HG03045 (cell line): Measurements from ENCODE around the gene TTC21B.
A peak's percentile ranks its signal among the peaks of the same experiment; 100 is the strongest.
"Not testable (repeated sequence)": the region's sequence is repeated elsewhere in the genome, so short reads cannot be mapped to it uniquely, and the experiment has no call there.

ENCODE experiments used
- ATAC-seq: cut with Tn5 transposase; IDR thresholded peaks from one replicate; pipeline ENCODE4 v1.9.1; 2021; ENCODE audit warnings: mild to moderate bottlenecking, moderate library complexity; ENCODE audit not compliant: unreplicated experiment

The TTC21B gene

DNA sequence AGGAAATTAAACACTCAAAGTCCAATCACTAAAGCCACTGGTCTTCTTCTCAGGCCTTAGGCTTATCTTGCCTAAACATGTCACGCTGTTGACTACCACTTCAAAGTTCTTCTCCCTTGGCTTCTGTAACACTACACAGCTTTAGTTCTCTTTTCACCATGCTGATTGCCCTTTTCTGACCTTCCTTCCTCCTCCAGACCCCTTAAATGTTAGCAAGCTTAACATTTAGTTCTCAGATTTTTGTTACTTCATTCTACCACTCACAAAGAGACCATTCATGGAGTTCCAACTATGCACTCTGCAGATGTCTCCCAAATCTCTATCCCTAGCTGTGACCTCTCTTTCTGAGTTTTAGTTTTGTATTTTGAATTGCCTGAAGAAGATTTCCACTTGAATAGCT is 64.4 kb downstream of the TTC21B start:
- no peak for ATAC-seq

DNA sequence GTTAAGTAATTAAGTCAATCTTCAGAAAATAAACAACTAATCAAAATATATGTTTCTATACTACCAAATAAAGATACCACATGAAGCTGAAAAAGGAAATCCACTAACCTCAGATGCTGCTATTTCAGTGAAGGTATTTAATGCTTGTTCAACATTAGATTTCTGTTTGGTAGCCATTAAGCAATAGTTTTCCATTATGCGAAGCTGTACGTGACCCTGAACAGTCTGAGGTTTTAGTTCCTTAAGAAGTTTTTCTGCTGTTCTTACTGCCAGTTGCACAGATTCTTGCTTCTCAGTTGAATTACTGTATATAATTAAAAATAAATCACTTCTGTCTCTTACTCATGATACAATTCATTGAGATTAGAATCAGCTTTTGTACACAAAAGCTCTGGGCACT is 65.4 kb downstream of the TTC21B start:
- no peak for ATAC-seq

DNA sequence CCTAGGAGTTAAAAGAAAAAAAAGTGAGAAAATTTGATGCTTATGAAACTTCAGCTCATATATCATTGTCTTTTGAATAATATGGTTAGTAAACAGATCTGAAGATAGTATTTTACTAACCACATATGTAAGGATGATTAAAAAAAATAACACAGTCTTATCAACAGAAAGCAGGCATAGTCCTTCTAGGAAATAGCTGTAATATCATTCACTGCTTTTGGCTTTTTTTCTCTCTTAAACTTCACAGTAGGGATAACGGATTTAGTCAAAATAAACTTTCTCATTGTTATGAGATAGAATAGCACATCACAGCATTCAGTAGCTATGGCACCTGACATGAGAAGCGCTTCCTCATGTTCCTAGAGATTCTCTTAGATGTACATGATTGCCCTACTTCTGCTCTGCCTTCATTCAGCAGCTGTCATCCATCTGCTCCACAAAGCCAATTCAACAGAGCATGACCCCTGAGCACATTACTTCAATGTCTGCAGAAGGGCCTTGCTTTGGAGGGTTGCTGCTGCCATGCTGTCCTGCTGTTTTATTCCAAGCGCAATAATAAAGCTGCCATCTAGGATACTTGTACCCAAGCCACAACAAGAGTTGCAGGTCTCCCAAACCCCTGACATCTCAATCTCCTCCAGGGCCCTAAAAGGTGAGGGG is 67.0 kb downstream of the TTC21B start:
- no peak for ATAC-seq

DNA sequence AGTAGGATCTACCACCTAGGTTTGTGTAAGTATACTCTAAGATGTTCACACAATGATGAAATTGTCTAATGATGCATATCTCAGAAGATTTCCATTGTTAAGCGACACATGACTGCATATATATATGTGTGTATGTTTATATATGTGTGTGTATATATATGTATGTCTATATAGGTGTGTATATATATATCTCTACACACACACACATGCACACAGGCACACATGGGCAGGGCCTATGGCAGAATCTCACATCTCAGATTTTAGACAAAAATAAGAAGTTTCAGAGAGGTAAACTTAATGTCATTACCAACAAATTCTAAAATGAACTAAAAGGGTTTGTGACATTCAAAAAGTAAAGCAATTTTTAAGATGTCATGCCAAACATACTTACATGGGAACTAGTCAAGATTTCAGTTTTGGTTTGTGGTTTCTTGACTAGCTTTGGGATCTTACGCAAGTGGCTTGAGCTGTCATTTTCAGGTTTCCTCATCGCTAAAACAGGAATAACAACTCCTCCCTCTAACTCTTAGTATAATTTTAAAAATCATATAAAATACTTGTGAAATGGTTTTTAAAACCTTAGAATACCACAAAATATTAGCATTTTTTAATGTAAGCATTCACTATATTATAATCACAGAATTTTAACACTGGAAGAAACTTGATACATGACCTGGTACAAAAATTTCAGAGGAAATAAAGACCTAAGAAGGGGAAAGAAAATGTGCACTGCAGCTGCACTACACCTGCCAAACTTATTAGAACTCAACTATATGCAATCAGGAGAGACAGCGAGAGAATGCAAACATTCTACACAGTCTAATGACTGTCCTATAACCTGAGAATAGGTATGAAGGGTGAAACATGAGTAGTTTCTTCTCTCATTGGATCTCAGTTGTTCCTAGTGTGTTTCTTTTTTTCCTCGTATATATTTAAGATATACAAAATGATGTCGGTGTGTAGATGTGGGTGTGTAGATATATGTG is 75.7 kb downstream of the TTC21B start:
- peak; percentile 71 for ATAC-seq

DNA sequence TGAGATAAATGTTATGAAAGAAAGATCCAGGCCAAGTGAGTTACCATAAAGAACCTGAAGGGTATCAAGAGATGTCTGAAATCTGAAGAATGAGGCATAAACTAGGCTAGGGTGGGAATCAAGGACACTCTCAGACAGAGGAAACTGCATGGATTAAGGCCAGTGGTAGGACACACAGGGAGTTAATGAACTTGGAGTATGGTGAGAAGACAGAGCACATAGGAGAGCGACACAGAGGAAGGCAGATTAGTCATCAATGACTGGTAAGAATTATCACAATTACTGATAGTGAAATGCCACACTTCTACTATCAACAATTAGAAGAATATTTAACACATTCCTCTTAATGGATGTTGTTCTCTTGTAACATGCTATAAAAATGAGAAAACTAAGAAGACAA is 76.9 kb downstream of the TTC21B start:
- no peak for ATAC-seq

DNA sequence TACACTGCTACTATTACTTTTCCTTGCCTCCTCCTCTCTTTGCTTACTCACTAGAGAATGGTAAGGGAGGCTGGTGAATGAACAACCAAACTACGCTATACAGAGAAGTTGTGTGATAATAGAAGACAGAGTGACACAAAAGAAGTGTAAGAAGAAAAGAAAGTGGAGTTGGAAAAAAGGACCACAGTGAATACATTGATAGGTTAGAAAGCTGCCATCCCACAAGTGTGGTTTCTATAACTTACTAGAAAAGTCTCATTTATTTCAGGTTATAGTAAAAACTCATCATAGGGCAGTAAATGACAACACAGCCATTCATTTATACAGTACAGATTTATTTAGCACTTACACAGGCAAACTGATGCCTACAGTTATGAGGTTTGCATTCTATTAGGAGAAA is 77.3 kb downstream of the TTC21B start:
- no peak for ATAC-seq

DNA sequence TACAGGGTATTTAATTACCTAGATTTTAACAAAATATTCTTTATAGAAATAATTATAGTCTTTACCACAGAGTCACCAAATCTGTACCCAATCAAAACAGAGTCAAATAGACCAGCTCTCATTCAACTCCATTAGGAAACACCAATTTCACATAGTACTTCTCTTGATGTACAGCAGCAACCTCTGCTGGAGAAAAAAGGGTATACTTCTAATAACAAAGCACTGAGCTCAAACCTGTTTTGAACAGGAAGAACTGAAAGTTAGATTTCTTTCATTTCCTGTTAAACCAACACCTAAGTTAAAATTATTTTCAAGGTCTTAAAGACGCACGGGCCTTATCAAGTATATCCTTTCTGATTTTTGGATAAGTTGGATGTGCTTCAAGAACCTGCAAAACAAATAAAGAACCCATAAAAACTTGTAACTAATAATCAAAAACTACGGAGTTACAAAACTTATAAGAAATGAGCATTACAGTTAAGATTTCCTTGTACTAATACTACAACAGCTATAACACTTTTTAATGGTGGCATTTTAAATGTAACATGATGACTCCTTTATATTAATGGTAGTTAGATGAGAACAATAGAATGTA is 79.0 kb downstream of the TTC21B start:
- peak; percentile 87 for ATAC-seq

DNA sequence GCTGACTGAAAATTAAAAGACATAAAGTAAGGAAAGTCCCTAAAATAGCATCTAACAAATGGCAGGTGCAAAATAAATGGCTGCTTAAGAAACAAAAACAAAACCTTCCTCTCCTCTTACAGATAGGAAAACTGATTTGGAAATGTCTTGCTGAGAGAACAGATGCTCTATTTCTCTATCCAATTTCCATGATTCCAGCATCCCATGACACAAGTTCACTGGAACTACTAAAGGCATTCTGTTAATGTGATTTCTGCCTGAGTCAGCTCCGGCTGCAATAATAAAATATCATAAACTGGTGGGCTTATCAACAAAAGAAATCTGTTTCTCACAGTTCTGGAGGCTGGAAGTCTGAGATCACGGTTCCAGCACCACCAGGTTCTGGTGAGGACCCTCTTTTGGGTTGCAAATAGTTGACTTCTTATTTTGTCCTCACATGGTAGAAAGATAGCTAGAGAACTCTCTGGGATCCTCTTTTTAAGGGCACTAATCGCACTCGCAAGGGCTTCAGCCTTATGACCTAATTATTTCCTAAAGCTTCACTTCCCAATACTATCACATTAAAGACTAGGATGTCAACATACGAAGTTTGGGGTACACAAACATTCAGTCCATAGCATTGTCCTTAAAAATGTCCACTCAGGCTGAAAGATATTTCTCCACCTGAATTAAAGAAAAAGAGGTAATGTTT is 81.3 kb downstream of the TTC21B start:
- no peak for ATAC-seq

DNA sequence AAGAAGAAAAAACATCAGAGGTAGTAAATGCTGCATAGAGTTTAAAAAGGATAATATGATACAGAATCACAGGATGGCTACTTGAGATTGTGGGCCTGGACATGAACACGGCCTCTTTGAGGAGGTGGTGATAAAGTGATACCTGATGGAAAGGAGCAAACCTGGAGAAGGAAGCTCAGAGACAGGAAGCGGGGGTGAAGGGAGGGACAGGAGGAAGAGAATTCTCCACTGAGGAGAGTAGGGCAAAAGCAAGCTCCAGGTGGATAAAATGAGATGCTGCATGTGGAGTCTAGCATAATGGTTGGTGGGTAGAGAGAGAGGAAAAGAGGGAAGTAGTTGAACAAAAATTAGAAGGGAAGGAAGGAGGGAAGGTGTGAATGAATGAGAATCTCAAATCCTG is 82.6 kb downstream of the TTC21B start:
- no peak for ATAC-seq

DNA sequence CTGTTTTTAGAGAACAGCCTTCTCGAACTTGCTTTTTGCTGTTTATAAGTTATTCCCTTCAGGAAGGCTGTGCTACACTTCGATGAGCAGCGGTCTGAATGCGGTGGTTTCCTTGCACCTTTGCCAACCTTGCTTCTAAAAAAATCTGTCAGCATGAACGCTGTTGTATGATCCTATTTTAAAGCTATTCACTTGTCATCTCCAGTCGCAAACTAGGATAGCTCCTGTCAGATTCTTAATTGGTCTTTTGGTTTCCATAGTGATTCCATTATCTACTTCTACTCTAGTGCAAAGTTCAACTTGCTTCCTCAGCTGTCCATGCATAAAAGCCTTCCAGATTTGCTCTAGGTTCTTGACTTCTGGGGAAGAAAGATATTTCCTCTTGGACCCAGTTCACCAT is 83.2 kb downstream of the TTC21B start:
- ATAC-seq: no peak

DNA sequence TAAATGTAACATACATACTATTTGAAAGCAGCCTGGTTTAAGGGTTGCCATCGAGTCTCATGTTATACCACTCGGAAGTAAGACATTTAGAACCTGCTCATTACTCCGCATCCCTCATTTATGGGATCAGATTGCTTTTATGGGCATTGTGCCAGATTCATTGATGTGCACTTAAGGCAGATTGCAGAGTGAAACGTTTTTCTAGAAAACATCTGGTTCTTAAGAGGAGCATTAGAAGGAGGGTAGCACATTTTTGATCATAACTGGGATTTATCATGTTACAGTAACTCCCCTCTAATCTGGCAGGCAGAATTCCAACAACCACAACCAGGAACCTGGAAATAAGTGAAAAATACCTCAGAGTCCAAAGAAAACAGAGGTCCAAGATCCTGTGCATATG is 85.4 kb downstream of the TTC21B start:
- no peak for ATAC-seq

DNA sequence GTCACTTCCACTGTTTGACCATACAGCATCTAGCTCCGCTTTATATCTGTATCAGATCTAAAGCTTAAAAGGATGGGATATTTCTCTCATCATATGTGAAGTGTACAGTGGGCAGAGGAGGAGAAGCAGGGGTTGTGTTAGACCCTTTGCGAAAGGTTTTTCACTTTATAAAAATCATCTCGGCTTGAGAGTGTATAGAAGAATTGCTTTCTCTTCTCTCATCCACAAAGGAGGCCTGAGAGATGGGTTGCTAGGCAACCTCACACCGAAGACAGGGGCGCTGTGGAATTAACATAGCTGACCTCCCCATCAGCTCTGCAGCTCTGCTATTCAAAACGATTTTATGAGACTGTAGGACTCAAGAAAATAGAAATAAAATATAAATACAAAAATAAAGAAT is 89.3 kb downstream of the TTC21B start:
- no peak for ATAC-seq

DNA sequence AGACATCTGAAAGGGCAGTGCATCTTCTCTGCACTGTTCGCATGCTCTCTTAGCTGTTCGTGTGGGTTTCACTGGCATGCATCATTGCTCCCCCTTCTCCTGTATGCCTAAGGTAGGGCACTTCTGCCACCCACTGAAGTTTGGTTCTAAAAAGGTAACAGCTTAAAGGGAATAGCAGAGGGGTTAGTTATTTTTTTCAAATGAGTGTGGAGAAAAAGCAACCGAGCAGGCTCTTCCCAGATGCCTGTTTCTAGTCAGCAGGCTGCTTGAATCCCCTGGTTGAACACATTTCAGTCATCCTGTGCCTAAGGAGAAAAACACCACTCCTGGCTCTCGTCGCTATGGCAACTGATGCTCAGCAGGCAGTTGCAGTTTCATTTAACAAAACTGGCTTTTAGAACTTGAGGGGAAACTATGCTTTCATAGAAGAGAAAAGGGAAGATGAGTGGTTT is 89.7 kb downstream of the TTC21B start:
- ATAC-seq: peak; percentile 57

DNA sequence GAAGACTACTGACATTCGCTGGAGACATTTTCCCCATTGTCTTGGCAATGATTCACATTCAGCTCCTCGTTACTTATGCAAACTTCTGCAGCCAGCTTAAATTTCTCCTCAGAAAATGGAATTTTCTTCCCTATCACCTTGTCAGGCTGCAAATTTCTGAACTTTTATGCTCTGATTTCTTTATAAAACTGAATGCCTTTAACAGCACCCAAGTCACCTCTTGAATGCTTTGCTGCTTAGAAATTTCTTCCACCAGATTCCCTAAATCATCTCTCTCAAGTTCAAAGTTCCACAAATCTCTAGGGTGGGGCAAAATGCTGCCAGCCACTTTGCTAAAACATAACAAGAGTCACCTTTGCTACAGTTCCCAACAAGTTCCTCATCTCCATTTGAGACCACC is 92.5 kb downstream of the TTC21B start:
- not testable (repeated sequence) for ATAC-seq

DNA sequence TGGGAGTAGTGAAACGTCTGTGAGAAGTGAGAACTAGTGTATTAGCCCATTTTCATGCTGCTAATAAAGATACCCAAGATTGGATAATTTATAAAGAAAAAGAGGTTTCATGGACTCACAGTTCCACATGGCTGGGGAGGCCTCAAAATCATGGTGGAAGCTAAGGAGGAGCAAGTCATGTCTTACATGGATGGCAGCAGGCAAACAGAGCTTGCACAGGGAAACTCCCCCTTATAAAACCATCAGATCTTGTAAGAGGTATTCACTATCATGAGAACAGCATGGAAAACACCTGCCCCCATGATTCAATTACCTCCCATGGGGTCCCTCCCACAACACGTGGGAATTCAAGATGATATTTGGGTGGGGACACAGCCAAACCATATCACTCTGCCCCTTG is 93.9 kb downstream of the TTC21B start:
- not testable (repeated sequence) for ATAC-seq

DNA sequence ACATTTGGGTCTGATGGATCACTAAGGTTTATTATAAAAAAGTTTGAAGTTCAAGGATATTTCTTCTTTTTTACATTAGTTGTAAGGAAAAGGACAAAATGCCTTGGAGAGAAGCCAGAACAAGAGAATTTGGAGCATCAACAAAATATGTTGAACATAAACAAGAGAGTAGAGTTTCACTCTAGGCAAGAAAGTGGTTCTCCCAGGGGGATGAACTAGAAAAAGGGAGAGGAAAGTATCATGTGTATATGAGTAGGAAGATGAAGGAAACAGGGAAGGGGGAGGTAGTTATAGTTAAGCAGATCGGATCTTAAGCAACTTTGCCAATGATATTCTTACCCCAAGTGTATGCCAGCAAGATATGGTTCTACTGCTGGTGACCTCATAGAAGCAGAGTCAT is 95.7 kb downstream of the TTC21B start:
- no peak for ATAC-seq

DNA sequence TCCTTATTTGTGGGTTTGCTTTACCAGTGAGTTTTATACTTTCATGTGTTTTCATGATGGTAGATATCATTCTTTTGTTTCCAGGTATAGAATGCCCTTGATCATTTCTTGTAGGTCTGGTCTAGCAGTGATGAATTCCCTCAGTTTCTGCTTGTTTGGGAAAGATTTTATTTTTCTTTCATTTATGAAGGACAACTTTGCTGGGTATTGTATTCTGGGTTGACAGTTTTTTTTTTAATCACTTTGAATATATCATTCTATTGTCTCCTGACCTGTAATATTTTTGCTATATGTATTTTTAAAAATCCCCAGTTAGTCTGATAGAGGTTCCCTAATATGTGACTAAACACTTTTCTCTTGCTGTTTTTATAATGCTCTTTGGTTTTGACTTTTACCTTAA is 101.2 kb downstream of the TTC21B start:
- ATAC-seq: no peak

DNA sequence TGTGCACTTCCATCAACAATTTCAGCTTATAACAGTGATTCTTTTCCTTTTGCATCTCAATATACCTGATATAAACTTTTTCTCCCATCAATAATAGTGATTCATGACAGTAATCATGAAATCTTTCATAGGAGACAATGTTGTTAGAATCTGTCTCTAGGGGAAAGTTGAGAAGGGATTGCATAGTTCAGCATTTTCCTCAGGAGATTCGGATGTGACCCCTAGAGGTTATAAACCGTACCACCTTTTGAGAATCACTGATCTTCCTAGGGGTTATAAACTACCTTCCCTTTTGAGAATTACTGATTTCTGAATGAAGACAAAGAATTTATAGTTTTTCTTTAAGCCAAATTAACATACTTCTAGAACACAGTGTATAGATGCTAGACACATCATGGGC is 106.6 kb downstream of the TTC21B start:
- no peak for ATAC-seq

DNA sequence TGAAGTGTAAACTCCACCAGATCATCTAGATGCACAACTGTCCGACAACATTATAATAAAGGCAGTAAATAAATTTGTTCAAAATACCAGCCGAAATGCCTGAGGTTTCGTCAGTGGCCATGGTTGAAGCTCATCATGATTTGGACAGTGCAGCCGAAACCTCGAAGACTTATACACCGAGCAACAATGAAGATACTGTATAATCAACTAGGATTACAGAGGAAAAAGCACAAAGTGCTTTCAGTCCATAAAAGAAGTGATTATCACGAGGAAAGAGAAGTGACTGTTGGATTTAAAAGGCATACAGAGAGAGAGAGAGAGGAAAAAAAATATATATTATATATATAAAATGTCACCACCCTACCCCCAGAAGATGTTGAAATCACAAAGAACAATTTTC is 107.5 kb downstream of the TTC21B start:
- ATAC-seq: no peak

DNA sequence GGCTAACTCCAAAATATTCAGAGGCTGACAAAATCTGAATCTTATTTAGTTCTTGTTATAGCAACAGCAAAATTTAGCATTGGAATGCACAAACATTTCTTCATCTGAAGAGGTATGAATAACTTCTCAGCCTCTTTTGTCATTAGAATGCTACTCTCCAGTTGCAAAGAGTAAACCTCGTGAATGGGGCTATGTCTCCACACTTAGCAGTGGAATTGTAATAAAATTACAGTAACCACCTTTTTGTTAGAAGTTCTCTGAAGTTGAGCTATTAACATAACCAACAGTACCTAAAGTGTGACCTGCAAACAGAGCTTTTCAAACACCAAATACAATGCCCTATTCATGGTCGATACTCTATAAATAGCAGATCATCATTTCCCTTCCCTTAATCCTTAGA is 109.4 kb downstream of the TTC21B start:
- no peak for ATAC-seq

DNA sequence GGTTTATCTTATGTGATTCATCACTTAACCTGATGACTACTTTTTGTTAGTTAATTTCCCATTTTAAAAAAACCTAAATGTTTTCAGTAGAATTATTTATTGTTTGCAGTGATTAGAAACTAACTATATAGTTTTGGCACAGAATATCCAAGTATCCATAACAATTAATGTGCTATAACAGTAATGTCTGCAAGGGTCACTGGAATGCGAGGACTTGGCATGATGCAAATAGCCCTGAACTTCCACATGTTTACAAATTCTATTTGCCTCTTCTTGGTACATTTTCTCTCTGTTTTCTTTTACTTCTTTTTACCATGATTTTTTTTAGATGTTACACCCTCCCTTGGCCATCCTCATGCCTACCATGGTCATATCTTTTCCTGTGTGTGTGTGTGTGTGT is 110.2 kb downstream of the TTC21B start:
- ATAC-seq: no peak
